C1 segment of cervical spinal cord (tissue), 14 donors: Measurements from ENCODE around the gene HORMAD2.

Experiments
- DNase-seq, 14 donors: peaks; one replicate each; lab custom pipeline; 2025; lab: John Stamatoyannopoulos, UW

The HORMAD2 gene

DNA sequence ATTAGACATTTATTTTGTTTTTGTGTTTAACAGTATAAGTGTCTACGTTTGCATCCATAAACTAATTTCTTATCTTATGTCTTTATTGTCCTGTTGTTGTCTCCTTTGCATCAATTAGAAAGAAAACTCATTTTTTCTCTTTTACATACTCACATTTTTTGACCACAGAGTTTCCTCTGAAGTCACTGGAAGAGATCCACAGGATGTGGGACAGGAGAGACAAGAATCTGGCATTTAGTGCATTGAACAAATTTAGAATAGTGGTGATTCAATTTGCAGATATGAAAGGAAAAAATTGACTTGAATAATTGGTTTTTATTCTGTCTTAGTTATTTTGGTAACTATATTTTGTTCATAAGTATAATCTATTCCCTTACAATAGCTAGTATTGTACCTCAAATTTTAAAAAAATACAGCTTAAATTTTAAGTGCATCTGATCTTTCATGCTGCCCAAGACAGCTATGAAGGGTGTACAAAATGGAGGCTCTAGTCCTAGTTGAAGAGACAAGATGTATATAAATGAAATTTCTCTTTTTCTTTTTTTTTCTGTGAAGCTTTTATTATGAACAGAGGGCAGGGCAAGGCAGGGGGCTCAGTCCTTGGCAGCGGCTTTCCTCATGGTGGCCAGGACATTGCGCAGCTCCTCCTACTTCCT, 24.4 kb downstream of the HORMAD2 start:
- DNase-seq: no peak

- DNase-seq: no peak
Observed at GRCh38 chr22:30105483-30105882, 25.2 kb downstream of the HORMAD2 start.

DNA sequence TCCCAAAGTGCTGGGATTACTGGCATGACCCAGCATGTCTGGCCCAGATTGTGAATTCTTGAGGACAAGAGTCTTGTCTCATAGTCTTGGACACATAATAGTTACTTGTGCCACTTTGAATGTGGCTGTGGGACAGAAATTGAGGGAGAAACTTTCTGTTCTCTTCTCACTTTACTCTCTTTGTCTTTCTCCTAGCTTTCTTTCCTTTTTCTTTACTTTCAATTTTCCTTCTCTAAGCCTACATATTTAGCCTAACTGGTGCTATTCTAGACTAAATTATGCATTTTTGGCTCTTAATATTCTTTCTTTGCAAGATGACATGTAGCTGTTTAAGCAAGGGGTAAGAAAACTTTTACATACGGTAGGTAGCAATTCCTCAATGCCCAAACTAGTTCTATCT, 33.2 kb downstream of the HORMAD2 start:
- no peak for DNase-seq

- no peak for DNase-seq
Observed at GRCh38 chr22:30114361-30114760, 34.1 kb downstream of the HORMAD2 start.

DNA sequence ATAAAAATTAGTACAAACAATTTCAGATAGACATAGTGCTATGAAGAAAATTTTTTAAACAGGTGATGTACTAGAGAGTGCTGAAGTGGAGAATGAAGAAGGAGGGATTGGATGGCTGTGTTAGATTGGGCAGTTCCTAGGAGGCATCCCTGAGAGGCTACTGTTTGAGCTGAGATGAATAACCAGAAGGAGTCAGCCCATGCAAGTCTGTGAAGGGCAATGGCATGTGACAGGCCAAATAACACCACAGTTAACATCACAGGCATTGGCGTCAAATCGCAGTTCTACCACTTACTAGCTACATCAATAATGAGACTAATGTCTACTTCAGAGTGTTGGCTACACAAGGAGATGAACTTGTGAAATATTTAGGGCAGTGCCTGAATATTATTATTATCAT, 35.4 kb downstream of the HORMAD2 start:
- DNase-seq: no peak

GRCh38 chr22:30116362-30117117, 36.3 kb downstream of the HORMAD2 start:
- no peak for DNase-seq

- DNase-seq: no peak
Observed at GRCh38 chr22:30117256-30117655, 37.0 kb downstream of the HORMAD2 start.

DNA sequence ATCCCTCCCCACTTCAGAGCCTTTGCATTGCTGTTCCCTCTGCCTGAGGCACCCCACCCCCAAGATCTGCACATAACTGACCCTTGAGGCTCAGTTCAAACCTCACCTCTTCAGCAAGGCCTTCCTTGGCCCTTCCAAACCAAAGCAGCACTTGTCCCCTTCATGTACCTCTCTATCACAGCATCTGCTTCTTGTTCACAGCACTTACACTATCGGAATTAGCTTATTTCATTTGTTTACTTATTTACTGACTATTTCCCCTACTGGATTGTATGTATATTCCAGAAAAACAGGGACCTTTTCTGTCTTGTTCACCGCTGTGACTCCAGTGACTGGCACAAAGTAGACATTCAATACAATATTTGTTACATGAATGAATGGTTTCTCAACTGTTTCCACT, 38.0 kb downstream of the HORMAD2 start:
- DNase-seq: no peak

- no peak for DNase-seq
Observed at GRCh38 chr22:30121960-30122359, 41.7 kb downstream of the HORMAD2 start.

DNA sequence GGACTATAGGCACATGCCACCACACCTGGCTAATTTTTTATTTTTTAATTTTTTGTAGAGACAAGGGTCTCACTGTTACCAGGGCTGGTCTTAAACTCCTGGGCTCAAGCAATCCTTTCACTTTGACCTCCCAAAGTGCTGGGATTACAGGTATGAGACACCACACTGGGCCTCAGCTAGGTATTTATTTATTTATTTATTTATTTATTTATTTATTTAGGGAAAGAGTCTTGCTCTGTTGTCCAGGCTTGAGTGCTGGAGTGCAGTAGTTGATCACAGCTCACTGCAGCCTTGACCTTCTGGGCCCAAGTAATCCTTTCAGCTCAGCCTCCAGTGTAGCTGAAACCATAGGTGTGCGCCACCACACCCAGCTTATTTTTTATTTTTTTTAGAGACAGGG, 43.2 kb downstream of the HORMAD2 start:
- no peak for DNase-seq

DNA sequence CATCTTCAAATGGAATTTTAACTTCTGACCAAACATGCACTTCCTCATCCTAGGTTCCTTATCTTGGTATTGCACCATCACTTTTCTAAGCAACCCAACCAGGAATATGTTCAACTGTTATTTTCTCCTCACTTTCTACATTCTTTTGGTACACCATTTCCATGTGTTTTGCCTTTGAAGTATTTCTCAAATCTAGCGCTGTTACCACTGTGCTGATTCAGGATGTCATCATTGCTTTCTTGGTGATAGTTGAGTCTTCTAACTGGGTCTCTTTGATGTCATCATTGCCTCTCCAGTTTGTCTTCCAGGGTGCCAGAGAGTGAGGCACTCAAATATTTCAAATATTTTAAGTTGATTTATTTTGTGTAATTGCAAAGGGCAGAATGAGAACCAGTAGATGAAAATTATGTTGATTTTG, 47.5 kb downstream of the HORMAD2 start:
- DNase-seq: no peak

GRCh38 chr22:30128511-30128910, 48.2 kb downstream of the HORMAD2 start:
- no peak for DNase-seq

DNA sequence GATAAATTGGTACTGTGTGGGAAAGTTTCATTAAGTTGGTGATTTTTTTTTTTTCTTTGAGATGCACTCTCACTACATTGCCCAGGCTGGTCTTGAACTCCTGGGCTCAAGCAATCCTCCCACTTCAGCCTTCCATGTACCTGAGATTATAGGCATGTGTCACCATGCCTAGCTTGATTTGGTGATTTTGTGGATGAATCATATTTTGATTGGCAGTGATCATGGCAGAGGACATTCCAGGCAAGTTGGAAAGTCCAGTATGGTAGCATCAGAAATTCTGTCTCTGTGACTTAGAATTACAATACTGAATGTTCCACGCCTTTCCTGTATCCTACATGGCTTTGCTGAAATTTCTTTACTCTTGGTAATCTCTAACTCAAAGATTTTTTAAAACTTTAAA, 49.4 kb downstream of the HORMAD2 start:
- DNase-seq: no peak

GRCh38 chr22:30132290-30132996, 52.2 kb downstream of the HORMAD2 start:
- no peak for DNase-seq

GRCh38 chr22:30140414-30140813, 60.1 kb downstream of the HORMAD2 start:
- DNase-seq: no peak

- DNase-seq: no peak
Observed at GRCh38 chr22:30143265-30143664, 63.0 kb downstream of the HORMAD2 start.

GRCh38 chr22:30144391-30144790, 64.1 kb downstream of the HORMAD2 start:
- no peak for DNase-seq

GRCh38 chr22:30150212-30150611, 69.9 kb downstream of the HORMAD2 start:
- DNase-seq: no peak

- DNase-seq: no peak
Observed at GRCh38 chr22:30158277-30158676, 78.0 kb downstream of the HORMAD2 start.

DNA sequence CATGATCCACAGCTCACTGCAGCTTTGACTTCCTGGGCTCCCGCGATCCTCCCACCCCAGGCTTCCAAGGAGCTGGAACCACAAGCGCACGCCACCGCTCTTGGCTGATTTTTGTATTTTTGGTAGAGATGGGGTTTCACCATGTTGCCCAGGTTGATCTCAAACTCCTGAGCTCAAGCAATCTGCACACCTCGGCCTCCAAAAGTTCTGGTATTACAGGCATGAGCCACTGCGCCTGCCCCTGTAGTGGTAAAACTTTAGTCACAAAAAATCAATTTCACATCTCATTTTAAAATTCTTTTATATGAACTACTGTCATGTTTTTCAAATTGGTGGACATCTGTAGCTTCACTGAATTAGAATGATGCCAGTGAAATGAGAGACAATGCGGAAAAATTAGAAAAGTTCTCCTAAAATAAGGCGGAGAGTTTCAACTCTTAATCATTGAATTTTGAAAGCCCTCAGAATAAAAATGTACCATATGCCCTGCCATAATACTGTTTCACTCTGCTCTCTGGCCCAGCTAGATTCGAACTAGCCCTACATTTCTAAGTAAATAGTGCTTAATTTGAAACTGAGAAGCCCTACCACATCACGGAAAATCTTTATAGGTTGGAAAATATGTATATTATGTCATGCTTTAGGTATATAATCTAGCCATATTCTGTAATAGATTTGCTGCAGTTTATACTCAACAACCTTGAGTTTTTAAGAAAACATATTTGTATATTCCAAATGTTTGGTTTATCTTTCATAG, 78.7 kb downstream of the HORMAD2 start:
- DNase-seq: no peak

DNA sequence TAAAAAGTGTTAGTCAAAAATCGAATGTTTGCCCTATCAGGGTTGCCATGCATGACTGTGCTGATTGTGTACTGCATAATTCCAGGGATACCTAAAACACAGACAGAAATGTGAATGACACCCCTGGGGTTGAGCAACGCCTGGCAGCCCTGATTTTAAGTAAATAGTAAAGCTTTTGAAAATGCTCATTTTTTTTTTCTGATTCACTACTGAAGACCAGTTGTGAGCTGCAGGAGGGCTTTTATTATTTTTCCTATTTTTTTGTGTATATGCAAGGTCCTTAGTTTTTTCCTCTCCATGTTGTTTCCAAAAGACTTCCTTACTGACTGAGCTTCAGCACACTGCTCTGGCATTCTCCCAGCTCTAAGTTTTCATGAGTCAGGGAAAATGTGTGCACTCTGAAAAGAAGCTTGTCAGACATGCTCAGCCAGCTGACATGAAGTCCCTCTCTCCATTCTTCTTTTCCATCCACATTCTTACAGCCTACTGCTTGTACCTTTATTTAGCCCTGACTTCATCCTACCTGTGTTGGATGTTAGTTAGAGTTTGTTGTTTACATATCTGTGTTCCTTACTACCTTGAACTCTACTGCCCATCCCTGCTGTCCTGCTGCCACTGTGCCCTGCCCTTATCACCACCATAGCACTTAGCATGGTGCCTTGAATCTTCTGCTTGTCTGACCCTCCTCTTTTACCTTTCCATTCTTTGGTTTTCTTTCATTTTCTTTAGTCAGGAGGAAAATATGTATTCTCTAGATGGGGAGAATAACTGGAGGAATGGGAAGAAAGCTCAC, 79.5 kb downstream of the HORMAD2 start:
- no peak for DNase-seq
